CD4-positive, alpha-beta T cell treated with Interleukin-15 for 1 hour (primary cell): ENCODE results near the gene PARP9.

Experiments used
- DNase-seq: peaks from one replicate; pipeline ENCODE4 v3.0.0-alpha.2; 2020

PARP9 gene

DNA sequence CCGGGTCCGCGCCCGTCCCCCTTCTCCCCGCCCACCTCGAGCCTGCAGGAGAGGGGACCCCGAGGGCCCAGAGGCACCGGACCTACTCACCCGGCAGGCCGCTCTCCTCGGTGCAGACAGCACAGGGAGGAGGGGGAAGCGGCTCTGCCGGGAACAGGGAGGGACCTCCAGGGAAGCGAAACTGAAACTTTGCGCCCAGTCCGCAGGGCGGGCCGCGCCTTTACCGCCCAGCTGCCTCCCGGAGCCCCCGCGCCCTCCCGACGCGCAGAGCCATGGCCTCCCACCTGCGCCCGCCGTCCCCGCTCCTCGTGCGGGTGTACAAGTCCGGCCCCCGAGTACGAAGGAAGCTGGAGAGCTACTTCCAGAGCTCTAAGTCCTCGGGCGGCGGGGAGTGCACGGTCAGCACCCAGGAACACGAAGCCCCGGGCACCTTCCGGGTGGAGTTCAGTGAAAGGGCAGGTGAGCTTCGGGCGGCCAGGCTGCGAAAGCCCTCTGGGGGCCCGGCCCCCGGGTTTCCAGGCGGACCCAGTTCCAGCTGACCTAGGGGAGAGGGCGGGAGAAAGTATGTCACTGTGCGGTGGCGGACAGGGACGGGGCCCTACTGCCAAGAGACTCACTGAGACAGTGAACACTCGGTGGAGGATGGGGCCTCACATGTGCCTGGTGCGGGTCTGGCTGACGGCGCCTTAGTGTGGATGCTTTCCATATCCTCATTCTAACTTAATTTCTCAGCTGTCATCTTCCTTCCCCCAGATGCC, at the start of gene PARP9, which contains the start of gene DTX3L:
PARP9 (minus strand) TSS at position 146 of the 758 bp plus-strand sequence. CDS start 4,680 bp downstream, outside the sequence.
DTX3L (plus strand) TSS at position 184 of the 758 bp plus-strand sequence; CDS start at position 273, 89 bp downstream.
- DNase-seq, result peak; percentile 78

- no peak for DNase-seq
These were observed 48.6 kb upstream of the PARP9 start for GRCh38 chr3:122612696-122613095.

- no peak for DNase-seq
These were observed 45.9 kb upstream of the PARP9 start for GRCh38 chr3:122609798-122610559.

GRCh38 chr3:122608916-122609315, 44.8 kb upstream of the PARP9 start:
- DNase-seq, result no peak

DNA sequence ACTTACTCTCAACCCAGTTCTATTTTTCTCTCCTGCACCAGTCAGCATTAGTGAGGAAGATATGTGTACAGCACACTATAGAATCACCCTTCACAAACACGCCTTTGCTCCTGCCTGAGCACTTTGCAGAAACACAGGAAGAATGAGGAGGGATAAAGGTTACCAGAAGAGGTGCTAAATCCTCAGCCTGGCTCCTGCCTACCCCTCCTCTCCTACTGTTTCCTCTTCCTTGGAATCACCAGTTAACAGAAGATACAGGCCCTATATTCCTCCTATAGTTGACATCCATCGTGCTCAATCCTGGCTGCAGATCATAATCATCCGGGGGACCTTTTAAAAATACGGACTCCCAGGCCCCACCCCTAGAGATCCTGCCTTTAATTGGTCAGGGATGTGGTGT, 42.2 kb upstream of the PARP9 start:
- no peak for DNase-seq

GRCh38 chr3:122603056-122603455, 39.0 kb upstream of the PARP9 start:
- DNase-seq, result no peak

GRCh38 chr3:122602011-122602710, 38.1 kb upstream of the PARP9 start:
- no peak for DNase-seq

- no peak for DNase-seq
These were observed 34.5 kb upstream of the PARP9 start for GRCh38 chr3:122598556-122598955.

DNA sequence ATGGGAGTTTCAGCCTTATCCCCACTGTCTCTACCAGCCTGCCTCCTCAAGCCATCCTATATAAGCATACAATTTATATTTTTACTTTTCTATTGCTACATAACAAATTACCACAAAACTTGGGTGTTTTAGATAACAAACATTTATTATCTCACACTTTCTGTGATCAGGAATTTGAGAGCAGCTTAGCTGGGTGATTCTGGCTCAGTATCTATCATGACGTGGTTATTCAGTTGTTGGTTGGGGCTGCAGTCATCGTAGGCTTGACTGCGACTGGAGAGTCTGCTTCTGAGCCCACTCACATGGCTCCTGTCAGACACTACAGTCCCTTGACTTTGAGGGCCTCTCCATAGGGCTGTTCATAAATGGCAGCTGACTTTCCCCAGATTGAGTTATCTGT, 34.1 kb upstream of the PARP9 start:
- DNase-seq, result no peak

- no peak for DNase-seq
These were observed 29.9 kb upstream of the PARP9 start for GRCh38 chr3:122594025-122594424.

DNA sequence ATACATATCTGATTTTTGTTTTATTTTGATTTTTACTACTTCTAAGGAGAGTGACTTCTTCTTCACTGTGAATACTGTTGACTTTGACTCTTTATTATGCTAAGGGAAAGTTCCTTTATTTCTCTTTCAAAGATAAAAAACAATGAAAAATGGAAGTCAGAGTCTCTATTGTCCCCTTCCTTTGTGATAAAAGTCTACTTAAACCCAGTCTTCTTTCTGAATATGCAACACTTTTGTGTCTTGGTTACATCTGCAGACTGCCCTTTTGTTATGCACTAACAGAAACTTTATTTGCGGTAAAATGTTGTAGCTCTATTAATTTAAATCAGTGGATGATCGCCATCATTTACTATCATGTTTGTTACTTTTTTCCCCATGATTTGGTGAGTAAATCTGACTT, 26.5 kb upstream of the PARP9 start:
- no peak for DNase-seq

GRCh38 chr3:122589297-122589696, 25.2 kb upstream of the PARP9 start:
- no peak for DNase-seq

- DNase-seq, result no peak
These were observed 23.5 kb upstream of the PARP9 start for GRCh38 chr3:122587572-122587971.

DNA sequence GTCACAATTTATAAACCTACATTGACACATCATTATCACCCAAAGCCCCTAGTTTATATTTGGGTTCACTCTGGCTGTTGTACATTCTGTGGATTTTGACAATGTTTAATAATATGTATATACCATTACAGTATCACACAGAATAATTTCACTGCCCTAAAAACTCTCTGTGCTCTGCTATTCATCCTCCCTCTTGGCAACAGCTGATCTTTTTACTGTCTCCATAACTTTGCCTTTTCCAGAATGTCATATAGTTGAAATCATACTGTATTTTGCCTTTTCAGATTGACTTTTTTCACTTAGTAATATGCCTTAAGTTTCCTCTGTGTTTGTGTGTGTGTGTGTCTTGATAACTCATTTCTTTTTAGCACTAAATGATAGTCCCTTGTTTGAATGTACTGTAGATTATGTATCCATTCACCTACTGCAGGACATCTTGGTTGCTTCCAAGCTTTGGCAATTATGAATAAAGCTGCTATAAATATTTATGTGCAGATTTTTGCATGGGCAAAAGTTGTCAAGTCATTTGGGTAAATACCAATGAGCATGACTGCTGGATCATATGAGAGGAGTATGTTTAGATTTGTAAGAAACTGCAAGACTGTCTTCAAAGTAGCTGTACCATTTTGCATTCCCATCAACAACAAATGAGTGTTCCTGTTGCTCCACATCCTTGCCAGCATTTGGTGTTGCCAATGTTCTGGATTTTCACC, 22.8 kb upstream of the PARP9 start:
- DNase-seq, result no peak

DNA sequence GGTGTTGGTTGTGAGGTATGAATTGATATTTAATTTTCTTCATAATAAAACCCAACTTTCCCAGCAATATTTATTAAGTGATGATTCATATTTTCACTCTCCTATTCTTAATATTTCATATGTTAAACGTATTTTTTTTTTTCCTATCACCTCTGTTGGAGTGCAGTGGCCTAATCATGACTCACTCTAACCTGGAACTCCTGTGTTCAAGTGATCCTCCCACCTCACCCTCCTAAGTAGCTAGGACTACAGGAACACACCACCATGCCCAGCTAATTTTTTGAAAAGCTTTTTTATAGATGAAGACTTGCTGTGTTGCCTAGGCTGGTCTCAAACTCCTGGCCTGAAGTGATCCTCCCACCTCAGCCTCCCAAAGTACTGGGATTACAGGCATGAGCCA, 22.0 kb upstream of the PARP9 start:
- no peak for DNase-seq

GRCh38 chr3:122582390-122582789, 18.3 kb upstream of the PARP9 start:
- no peak for DNase-seq

DNA sequence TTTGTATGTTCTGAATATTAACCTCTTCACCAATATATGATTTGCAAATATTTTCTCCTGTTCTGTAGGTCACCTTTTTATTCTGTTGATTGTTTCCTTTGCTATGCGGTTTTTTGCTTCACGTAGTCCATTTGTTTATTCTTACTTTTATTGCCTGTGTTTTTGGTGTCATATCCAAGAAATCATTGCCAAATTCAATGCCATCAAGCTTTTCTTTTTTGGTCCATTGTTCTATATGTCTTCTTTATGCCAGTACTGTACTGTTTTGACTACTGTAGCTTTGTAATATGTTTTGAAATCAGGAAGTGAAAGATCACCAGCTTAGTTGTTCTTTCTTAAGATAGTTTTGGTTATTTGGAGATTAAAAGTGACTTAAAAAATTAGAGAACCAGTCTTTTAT, 17.5 kb upstream of the PARP9 start:
- no peak for DNase-seq

DNA sequence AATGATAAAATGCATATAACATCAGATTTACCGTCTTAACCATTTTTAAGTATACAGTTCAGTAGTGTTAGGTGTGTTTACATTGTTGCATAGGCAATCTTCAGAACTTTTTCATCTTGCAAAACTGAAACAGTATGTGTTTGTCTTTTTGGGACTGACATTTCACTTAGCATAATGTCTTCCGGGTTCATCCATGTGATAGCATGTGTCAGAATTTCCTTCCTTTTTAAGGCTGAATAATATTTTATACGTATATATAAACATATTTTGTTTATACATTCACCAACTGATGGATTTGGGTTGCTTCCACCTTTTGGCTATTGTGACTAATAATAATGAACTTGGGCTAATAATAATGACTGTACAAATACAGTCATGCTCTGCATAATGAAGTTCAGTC, 16.4 kb upstream of the PARP9 start:
- no peak for DNase-seq

DNA sequence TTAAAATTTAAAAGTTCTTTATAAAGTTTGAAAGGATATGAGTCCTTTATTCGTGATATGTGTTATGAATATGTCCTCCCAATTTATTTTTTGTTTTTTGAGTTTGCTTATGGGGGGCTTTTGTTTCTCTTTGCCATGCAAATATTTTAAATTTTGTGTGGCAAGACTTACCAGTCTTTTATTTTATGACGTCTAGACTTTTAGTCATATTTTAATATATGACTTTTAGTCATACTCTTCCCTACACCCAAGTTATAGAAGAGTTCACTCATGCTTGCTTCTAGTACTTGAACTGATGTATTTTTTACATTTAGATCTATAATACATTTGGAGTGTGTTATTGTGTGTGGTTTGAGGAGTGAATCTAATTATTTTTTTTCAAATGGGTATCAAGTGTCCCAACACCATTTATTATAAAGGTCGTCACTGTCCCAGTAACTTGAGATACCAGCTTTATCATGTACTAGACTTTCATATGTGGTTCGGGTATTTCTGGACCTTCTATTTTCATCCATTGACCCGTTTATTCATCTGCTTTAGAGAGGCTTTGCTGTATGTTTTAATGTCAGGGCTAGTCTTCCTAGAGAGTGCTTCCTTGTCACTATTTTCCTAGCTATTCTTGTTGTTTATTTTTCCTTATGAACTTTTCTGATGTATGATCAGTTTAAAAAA, 14.1 kb upstream of the PARP9 start:
- DNase-seq, result no peak

DNA sequence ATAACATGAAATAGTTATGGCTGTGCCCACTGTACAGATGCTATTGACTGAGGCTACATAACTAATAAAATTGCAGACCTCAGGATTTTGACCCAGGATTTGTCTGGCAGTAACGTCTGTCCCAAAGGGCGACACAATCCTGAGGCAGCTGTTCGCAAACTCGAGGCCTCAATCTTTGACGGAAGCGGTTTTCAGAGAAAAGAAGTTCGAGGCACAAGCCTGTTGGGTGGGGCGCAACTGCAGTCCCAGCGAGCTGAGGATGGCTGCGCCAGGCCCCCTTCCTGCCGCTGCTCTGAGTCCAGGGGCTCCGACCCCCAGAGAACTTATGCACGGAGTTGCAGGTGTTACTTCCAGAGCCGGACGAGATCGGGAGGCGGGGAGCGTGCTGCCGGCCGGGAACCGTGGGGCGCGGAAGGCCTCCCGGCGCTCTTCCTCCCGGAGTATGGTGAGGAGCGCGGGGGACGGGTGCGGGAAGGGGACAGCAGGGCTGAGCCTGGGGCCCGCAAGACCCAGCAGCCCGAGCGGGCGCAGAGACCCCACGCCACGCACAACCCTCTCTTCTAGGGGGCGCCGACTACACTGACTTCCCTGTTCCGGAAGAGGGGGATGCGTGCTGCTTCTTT, 13.4 kb upstream of the PARP9 start, which contains the start of gene PARP15:
PARP15 (plus strand) TSS at position 242 of the 623 bp plus-strand sequence; CDS start at position 260, 18 bp downstream.
- DNase-seq, result peak; percentile 44

GRCh38 chr3:122576174-122576940, 12.3 kb upstream of the PARP9 start:
- peak; percentile 65 for DNase-seq
